ENCODE data around the gene SPOCK1.
A peak's percentile ranks its signal among the peaks of the same experiment; 100 is the strongest.

The SPOCK1 gene

DNA sequence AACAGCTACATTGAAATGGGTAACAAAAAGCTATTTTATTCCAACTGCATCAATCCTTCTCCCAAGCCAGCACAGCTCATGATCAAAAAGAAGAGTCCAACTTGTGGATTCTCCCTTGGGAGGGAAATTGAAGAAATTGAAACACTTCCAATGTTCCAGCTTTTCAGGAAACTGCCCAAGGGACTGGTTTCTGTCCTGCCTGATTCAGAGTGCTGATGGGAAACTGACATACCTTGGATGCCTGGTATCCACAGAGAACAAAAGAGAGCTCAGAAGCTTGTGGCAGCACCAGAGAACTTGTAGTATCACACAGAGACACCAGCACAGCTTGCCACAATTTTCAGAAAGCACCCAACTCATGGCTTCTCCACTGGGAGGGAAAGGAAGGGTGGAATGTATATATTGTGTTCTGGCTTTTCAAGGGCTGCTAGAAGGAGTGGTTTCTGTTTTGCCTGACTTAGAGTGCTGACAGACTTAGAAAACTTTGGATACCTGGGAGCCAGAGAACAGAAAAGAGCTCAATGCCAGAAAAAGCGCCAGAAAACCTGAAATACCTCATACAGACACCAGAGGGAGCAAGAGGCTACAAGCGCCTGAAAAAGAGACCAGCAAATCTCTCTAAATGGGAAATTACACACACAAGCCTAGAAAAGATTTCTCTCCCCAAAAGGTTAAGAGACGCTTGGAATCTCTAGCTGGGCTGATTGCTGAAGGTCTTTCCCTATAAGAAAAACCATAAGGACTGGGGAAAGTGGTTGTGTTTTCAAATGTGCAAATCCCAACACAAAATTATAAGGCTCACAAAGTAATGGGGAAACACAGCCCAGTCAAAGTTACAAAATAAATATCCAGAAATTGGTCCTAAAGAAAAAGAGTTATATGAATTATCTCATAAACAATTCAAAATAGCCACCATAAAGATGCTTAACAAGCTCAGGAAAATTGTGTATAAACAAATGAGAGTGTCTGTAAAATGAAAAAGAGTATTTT lies 178.8 kb downstream of the SPOCK1 start:
- DNase-seq, result peak; percentile 8 to 46

DNA sequence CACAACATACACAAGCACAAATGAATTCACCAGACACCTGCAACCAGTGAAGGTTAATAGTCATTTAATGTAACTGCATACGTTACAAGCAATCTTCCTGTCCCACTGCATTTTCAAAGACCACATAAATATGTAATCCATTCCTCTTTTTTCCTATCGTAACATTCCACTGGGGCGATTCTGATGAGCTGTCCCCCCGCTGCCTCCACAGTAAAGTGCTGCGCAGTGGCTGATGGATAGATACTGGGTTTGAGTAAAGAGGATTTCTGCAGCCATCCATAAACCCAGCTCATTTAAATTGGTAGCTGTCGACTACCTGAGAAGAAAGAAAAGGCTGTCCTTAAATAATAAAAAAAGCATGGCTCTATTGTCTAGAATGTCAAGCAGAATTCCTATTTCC lies 181.1 kb downstream of the SPOCK1 start:
- DNase-seq, result no peak

DNA sequence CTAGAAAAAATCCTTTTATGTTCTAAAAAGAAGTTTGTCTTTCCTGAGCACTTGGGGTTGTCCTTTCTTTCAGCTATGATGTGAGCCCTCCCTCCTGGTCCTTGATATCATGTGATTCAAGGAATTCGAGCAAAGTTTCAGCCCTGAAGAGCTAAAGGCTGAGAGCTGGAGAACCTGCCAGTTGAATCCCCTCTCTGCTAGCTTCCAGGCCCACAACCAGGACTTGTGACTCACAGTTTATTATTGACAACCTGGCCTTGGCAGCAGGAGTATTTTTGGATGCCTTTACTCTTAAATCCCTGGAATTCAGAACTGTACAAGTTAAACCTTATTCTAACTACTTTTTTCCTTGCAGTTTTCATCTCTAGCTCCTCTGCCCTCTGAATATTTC lies 182.8 kb downstream of the SPOCK1 start:
- no peak for DNase-seq

DNA sequence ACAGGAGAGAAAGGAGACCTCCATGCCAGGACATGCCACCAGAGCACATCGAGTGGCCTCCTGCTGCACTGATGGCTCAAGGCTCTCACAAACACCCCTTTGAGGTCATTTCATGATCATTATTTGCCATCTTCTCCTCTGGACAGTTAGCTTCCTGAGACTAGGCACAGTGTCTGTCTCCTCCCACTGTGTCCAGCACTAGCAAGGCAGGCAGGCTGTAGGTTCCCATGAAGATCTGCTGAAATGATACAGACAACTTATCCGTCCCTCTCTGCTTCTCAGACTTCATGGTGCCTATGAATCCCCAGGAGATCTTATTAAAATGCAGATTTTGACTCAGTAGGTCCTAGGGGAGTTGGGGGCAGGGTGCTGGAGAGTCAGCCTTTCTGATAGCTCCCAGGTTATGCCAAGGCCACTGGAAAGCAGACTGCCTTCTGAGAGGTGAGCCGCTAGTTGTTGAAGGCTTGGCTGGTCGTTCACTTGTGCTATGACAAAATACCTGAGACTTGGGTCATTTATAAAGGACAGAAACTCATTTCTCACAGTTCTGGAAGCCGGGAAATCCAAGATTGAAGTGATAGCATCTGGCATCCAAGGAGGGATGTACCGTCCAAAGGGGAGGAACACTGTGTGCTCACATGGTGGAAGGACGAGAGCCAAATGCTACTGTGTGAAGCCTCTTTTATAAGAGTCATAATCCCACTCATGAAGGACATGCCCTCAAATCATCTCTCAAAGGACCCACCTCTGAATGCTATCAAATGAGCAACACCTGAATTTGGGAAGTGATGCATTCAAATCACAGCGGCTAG lies 183.4 kb downstream of the SPOCK1 start:
- no peak for DNase-seq

DNA sequence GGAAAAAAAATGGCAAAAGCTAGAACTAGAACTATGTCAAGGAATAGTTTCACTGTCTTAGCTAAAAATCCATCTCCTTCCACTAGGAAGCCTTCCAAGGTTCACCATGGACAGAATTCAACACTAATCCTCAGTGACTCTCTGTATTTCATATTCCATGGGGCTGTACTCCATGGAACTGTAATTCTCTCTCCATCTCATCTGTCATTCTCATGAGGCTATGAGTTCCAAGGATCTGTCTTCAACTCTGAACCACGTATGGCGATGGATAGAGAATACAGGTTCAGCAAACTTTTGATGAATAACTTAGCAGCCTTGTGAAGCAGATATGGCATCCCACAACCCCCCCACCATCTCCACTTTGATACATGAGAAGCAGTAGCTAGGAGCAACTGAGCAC lies 184.0 kb downstream of the SPOCK1 start:
- DNase-seq, result no peak

DNA sequence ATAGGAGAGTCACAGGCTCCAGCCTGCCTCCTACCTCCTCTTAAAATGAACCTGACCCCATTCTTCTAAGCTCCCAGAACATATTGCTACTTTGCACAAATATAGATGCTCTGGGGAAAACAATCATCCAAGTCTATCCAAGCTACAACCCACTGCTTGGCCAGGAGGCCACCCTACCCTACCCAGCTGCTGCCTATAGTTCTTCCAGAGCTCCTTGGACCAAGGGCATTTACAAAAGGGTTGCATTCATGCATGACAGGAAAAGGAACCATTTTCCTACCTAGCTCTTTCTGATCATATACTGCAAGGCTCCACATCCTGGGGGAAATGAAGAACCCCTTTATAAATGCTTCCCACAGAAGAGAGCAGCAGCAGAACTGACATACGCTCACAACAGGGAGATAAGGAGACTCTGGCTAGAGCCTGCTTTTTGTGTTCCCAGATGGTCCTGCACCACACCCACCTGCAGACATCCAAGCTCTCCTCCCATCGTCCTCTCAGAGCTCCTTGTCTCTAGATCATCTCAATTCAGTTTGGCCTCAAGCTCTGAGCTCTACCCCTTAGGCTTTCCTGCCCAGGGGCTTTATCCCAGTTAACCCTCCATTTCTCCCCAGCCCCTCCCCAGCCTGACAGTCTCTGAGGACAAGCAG lies 185.5 kb downstream of the SPOCK1 start:
- no peak for DNase-seq

DNA sequence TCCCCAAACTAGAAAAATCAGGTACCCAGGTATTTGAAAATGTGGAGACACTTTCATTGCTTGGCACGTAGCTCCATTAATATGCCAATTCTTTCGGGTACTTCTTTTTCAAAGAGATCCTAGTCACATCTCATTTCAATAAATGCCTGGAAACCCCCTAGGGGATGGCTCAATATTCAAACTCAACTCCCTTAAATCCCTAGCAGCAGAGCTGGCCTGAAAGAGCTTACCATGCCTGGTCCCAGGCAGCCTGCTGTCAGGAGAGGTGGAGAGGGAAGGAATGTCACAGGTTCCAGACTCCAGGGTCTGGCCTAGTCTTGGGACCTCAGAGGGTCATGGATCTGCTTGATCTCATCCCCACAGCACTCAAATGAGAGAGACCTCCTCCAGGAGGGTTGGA lies 187.1 kb downstream of the SPOCK1 start:
- no peak for DNase-seq

DNA sequence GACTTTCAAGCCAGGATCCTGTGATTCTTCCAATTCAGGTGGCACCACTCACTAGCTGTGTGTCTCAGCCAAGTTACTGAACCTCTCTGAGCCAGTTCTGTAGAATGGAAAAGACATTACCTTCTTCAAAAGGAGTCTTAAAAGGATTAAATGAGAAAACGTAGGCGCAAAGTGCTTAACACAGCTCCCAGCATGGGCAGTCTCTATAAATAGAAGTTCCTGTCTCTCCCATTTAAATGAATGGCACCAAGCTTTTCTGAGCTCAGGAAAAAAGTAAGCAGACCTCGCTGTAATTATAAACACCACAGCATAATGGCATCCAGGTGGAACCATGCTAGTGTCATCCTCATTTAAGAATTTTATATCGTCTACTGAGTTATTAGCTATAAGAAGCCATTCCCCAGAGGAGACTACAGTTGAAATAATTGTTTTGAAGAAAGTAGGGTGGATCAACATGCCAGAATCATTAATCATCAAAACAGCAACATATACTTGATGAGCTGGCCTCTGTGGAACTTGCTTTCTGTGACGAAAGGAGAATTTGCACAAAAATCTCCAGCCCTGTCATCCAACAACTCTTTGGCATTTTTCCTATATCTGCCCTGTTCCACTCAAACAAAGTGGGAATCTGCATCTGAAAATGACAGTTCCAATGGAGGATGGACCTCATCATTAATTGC lies 188.9 kb downstream of the SPOCK1 start:
- DNase-seq, result no peak

DNA sequence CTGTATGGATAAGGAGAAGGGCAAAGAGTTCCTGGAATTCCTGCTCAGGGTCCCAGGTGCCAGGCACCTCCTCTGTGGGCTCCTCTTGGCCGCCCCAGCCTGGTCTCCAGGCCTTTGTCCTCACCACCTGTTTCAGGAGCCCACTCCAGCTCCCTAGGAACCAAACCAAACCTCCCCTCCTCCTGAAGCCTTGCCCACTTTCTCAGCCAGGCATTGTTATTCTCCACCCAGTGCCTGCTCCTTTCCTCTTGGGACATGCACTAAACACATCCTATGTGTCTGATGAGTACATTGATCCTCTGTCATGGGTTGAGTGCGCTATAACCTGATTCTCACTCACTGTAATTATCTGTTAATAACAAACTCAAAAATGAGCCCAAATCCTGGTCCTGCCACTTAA lies 189.8 kb downstream of the SPOCK1 start:
- DNase-seq, result no peak

DNA sequence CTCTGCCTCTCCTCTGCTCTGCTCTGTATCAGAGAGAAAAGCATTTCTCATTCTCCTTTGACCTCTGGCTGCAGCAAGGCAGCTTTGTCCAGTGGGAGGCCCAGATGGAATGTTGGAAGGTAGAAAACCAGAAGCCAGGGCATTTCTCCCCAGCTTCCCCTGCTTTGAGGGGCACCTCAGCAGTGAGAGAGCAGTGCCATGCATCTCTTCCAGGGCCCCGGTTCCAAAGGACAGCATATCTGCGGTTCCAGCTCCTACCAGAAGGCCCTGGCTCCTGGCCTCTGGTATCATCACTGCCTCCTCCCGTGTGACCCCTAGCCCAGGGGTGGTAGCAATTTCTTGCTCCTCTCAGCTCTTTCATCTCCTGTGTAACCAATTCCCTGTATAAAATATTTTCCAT lies 190.8 kb downstream of the SPOCK1 start:
- DNase-seq, result no peak

DNA sequence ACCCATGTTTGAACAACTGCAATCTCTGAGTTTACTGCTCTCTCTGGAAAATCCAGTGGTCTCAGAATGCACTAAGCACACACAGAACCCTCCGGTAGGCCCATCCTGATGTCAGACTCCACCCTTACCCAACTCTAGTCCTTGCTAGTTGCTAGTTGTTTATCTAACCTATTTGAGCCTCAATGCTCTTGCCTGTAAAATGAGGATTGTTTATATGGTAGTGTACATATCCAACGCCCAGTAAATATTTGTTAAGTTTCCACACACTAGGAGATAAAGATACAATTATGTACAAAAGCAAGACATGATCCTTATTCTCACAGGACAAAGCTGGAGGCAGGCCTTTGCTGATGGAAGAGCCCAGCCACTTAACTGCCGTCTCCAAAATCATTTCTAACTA lies 192.2 kb downstream of the SPOCK1 start:
- no peak for DNase-seq

DNA sequence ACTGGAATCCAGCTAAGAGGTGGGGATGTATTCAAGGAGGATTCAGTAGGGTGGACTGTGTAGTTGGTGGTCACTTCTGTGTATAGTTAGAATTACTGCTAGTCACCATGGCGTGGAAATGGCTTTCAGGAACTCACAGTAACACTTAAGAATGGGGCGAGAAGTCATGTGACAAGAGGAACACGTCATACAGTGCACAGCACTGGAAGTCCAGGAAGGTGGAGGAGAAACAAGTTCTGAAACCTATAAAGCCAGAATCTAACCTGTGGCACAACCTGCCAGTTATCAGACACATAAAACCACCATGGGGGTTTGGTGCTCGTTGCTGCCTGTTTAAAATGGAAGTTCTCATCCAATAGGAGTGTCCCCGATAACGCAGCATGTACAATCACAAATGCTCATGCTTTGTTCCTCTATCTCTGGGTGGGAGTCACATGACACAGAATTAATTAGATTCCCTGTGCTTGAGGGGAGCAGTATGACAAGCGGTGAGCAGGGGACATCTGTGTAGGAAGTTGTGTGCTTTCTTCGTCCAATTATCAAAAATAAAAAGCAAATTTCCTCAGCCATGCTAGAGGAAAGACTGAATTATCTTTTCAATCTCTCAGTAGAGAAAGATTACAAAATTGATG lies 193.0 kb downstream of the SPOCK1 start:
- DNase-seq, result no peak

DNA sequence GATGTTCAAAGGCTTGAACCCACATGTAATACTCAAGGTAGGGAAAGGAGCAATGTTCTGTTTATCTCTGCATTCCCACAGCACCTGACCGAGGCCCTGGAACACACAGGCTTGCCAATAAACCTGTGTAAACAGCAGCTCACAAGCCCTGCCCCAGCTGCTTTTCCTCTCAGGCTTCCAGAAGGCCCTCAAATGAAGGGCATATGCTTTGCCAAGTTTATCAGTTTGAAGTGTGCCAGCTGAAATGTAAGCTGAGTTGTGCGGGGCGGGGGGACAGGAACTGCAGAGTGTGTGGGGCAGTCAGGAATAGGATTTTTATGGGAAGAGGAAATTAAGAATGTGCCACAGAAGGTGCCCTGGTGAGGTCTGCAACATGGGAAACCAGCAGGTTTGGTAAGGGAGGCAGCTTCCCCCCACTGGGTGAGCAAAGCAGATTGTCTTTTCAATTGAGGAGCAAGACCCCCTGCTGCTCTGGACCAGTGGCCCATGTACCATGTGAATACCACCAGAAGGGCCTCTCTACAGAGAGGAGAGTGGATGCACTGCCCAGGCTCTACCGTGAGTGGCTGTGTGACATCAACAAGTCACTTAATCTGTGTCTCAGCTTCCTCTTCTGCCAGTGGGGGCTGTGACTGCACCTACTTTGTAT lies 194.8 kb downstream of the SPOCK1 start:
- DNase-seq, result peak; percentile 96 to 97

DNA sequence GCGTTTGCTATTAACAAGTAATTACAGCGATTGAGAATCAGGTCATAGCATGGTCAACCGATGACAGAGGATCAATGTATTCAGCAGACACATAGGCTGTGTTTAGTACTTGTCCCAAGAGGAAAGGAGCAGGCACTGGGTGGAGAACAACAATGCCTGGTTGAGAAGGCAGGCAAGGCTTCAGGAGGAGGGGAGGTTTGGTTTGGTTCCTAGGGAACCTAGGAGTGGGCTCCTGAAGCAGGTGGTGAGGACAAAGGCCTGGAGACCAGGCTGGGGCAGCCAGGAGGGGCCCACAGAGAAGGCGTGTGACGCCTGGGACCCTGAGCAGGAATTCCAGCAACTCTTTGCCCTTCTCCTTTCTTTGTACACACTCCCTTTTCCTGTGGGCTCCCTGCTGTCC lies 195.6 kb downstream of the SPOCK1 start:
- DNase-seq, result peak; percentile 28 to 51

DNA sequence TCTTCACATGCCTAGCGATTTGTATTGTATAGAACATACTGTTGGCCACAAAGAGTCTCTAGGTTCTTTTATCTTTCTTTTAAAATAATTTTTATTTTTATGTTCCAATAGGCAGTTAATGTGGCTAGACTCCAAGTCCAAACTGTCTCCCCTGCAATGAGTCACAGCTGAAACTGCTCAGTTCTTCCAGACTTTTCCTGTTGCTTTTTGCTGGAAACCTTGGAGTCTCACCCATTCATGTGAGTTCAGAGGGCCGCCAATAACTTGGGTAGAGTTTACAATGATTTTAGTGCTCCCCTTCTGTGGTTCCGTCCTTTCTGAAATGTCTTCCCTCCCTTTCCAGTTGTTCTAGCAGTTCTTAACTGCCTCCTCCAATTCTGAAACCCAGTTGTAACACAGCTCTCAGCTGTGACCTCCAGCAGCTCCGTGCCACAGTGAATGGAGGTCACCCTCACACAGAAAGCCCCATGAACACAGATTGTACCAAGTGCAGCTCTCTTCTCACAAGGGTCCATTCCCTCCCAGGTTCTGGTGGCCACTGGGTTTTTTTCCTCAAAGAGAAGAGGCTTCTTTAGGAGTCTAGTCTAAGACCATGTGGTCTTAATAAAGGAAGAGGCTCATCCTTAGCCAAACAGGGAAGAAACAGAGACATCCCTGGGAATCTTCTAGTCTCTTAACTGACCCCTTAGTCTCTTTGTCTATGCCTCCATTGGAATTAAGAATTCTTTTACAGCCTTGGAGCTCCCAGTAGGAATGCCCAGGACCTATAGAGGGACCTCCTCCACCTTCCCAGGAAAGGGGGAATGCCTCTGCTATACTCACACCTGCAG lies 198.5 kb downstream of the SPOCK1 start:
- no peak for DNase-seq

DNA sequence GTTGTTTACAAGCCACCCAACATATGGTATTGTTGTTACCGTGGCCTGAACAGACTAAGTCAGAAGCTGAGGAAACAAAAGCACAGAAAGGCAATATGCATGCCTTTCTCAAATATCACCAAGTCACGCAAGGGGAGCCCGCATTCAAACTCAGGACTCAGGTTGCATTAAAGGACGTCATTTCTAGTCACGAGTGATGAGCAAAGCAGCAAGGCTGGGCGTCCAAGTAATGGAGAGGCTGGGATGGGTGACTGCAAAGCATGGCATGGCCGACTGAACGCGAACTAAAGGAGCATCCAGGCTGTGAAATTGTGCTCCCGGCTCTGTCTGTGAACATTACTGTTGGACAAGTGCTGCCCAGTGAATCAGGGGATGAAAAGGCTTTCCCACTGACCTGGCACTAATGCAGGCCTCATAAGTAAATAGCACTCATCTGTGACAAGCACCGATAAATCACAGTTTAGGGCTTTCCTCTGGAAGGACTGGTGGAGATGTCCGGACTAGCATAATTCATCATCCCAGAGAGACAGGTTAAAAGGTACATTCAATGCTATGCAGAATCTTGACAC lies 202.8 kb downstream of the SPOCK1 start:
- DNase-seq, result peak; percentile 93 to 97

DNA sequence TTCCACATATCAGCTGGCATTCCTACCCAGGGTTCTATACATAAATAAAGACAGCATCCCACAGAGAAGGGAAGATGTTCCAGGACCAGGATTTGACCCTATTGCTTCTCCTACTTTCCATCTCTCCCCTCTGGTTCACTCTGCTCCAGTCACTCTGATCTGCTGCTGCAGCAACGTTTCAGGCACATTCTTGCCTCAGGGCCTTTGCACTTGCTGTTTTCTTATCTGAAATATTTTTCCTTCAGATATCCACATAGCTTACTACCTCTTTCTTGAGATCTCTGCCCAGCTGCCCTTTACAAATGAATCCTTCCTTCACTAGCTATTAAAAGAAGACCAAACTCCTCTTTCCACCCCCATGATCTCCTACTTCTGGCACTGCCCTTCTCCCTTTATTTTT lies 204.5 kb downstream of the SPOCK1 start:
- no peak for DNase-seq

DNA sequence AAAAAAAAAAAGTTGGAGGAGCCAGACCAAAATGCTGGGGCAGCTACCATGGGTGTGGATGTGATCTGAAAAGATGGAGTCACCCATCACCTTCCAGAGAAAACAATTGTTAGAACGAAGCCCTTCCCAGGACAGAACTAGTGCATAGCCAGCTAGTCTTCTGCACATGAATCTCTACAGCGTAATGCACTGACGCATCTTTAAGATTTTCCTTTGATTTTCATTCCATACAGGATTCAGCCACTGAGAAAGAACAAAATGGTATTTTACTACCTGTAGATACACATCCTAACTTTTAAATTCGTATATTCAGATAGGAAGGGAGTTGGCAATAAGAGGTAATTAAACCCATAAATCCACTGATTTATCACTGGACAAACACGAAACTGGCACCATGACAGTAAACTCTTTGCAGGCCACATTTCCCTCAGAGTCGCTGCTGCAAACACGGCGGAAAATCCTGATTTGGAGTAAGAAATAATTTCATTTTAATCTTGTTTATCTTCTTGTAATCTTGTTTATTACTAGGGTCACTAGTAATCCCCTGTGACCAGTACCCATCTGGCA lies 206.6 kb downstream of the SPOCK1 start:
- DNase-seq, result peak; percentile 35 to 43

DNA sequence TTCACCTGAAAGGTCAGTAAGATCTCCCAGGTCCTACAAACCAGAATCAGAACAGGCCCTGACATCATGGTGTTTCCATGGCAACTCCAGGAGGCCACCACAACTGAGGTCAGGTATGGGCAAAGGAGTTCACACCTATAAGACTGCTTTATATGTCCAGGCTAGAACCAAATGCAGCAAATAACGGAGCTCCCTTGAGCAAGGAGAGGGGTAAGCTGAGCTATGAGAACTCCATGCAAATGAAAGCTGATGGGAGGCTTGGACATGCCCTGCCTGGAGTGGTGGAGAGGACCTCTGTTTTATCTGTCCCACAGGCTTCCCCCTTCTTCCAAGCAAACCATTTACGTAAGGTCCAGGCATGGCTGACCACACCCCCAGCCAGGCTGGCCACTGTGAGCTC lies 207.7 kb downstream of the SPOCK1 start:
- DNase-seq, result no peak

DNA sequence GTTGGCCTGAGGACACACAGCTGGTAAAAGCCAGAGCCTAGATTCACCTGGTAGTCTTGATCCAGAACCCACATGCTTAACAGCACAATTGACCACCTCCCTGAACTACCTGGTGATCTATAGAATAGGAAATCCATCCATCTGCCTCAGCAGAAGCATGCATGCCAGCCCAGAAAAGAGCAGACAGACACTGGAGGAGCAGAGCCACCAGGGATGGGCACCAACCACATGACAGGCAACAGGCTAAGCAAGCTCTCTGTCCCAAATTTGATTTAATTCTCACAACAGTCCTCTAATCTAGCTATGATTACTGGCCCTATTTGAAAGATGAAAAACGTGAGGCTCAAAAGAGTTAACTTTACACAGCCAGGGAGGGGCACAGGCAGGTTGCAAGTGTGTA lies 208.1 kb downstream of the SPOCK1 start:
- no peak for DNase-seq

All from SHP77 (cell line).